ENCODE data around the gene OAT.

The OAT gene

GRCh38 chr10:124349996-124350280 is 68.8 kb downstream of the OAT start:
- no peak for DNase-seq

GRCh38 chr10:124349231-124349995 is 69.3 kb downstream of the OAT start:
- no peak for DNase-seq

DNA sequence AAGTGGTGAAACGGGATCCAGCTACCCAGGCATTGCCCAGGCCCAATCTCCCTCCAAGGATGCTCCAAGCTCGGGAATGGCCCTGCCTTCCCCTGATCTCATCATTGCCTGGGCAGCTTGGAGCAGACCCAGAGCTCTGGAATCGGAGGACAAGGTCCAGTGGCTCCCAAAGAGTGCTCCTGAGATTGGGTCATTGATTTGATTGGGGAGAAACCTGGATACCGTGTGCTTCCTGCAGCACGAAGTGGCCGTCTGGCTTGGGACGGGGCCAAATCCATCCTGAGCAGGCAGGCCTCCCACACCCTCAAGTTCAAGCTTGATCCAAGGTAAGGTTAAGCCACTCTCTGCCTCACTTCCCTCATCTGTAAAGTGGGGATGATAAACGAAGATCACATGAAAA is 69.9 kb downstream of the OAT start:
- DNase-seq, result no peak

DNA sequence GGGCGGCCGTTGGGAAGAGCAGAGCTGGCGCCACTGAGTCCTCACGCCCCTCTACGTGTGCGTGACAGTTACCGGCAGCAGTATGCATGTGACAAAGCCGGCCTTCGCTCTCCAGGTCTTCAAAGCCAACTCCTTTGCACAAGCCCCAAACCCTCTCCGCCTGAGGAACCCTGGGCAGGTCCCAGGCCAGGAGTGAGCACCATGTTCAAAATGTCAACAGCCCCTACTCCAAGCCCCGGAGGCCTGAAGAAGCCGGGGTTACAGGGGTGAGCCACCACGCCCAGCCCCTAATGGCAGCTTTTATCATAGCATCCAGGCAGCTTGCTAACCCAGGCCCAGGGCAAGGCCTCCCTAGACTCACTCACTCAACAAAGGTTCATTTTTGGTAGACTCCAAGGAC is 70.8 kb downstream of the OAT start:
- DNase-seq, result no peak

All from activated CD4-positive, alpha-beta T cell treated with anti-CD3 and anti-CD28 coated beads, Interleukin-2, amount 50 U/mL, for 16 hours (primary cell).